ENCODE results near the gene ATN1. TPM values are rescaled to one million over a fixed set of nuclear protein-coding genes. Genes with fewer than 3 reads are reported as not detected.

ATN1 gene
- total RNA-seq, 1 donor from 2014 or later, result 8.9 TPM

DNA sequence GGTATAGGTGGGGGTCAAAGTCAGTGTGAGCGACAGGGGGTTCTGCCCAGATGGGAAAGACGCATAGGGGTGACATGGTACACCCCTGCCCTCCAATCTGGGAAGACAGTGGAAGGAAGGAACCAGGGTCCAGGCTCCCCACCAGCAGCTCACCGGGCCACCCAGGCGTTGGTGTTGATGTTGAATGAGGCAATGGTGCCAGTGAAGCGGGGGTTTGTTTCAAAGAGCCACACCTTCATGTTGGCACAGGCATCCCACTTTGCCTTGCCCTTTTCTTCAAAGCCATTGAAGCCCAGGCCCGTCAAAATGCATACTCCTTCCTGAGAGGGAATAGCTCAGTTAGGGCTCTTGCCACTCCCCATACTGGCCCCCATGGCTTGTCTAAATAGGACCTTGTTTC is 50.4 kb downstream of the ATN1 start:
- DNase-seq (ENCODE audit: low spot score), result no peak
- Histone ChIP-seq H3K36me3 (no peaks in the 10 kb centered on the region), H3K4me2 (no peak overlapping the region), H4K20me1 (ENCODE audit: low read depth) (no peaks in the 10 kb centered on the region), H3K9me3 (ENCODE audit: low read depth) (no peaks in the 10 kb centered on the region), H3K79me2 (ENCODE audit: low read depth) (peaks cover 6% of the 10 kb centered on the region), H3F3A (ENCODE audit: low read depth) (peaks cover 12% of the 10 kb centered on the region), H3K27me3 (no peaks in the 10 kb centered on the region), H3K27ac (no peak overlapping the region), H3K4me1 (no peaks in the 10 kb centered on the region), H3K9ac (no peak overlapping the region), H2AFZ (replicated peaks) (no peak overlapping the region), H3K4me3 (no peak overlapping the region)
- Mint-ChIP-seq H3K4me1 (no peaks in the 10 kb centered on the region), H3K27ac (no peak overlapping the region), H3K9me3 (no peaks in the 10 kb centered on the region), H3K4me3 (no peak overlapping the region), H3K27me3 (ENCODE audit: insufficient read depth, low read depth) (peaks cover 8% of the 10 kb centered on the region), H3K36me3 (peaks cover 14% of the 10 kb centered on the region)
- TF ChIP-seq, protein P1, sequence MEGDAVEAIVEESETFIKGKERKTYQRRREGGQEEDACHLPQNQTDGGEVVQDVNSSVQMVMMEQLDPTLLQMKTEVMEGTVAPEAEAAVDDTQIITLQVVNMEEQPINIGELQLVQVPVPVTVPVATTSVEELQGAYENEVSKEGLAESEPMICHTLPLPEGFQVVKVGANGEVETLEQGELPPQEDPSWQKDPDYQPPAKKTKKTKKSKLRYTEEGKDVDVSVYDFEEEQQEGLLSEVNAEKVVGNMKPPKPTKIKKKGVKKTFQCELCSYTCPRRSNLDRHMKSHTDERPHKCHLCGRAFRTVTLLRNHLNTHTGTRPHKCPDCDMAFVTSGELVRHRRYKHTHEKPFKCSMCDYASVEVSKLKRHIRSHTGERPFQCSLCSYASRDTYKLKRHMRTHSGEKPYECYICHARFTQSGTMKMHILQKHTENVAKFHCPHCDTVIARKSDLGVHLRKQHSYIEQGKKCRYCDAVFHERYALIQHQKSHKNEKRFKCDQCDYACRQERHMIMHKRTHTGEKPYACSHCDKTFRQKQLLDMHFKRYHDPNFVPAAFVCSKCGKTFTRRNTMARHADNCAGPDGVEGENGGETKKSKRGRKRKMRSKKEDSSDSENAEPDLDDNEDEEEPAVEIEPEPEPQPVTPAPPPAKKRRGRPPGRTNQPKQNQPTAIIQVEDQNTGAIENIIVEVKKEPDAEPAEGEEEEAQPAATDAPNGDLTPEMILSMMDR (IDR thresholded peaks at IDR 0.05), result no peak
- no peak for TF ChIP-seq EZH2 (IDR thresholded peaks at IDR 0.05)
- TF ChIP-seq EZH2phosphoT487 (IDR thresholded peaks at IDR 0.05), result no peak

DNA sequence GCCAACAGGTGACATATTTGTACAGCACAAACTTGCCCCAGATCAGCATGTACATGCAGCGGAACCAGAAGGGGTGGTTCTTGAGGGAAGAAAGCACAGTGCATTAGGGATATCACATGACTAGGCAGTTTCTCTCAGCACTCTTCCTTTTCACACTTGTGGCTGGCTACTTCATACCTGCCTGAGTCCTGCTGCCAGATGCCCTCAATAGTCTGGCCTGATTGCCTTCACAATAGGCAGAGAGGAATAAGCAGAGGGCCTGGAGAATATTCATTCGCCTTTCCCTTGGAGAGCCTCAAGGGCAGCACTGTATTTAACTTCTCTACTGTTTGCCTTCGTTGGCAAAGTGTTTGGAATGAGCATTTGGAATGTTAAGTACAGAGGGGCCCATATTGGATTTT is 50.9 kb downstream of the ATN1 start:
- H3K79me2 ChIP-seq (ENCODE audit: low read depth), result peaks cover 2% of the 10 kb centered on the region
- peaks cover 12% of the 10 kb centered on the region for H3F3A ChIP-seq (ENCODE audit: low read depth)
- H3K4me1 Mint-ChIP-seq, result no peaks in the 10 kb centered on the region
- no peaks in the 10 kb centered on the region for H4K20me1 ChIP-seq (ENCODE audit: low read depth)
- no peak overlapping the region for H3K4me3 Mint-ChIP-seq
- no peak overlapping the region for H3K27ac Mint-ChIP-seq
- no peak overlapping the region for H3K4me3 ChIP-seq
- H3K27ac ChIP-seq, result no peak overlapping the region
- no peaks in the 10 kb centered on the region for H3K4me1 ChIP-seq
- TF ChIP-seq EZH2 (IDR thresholded peaks at IDR 0.05), result no peak
- TF ChIP-seq, protein P1 (IDR thresholded peaks at IDR 0.05), result no peak
- TF ChIP-seq EZH2phosphoT487 (IDR thresholded peaks at IDR 0.05), result no peak
- H3K4me2 ChIP-seq, result no peak overlapping the region
- H3K27me3 ChIP-seq, result no peaks in the 10 kb centered on the region
- H2AFZ ChIP-seq (replicated peaks), result no peak overlapping the region
- peaks cover 17% of the 10 kb centered on the region for H3K36me3 Mint-ChIP-seq
- H3K36me3 ChIP-seq, result no peaks in the 10 kb centered on the region
- H3K27me3 Mint-ChIP-seq (ENCODE audit: insufficient read depth, low read depth), result peaks cover 8% of the 10 kb centered on the region
- no peak for DNase-seq (ENCODE audit: low spot score)
- no peaks in the 10 kb centered on the region for H3K9me3 ChIP-seq (ENCODE audit: low read depth)
- no peak overlapping the region for H3K9ac ChIP-seq
- no peaks in the 10 kb centered on the region for H3K9me3 Mint-ChIP-seq

DNA sequence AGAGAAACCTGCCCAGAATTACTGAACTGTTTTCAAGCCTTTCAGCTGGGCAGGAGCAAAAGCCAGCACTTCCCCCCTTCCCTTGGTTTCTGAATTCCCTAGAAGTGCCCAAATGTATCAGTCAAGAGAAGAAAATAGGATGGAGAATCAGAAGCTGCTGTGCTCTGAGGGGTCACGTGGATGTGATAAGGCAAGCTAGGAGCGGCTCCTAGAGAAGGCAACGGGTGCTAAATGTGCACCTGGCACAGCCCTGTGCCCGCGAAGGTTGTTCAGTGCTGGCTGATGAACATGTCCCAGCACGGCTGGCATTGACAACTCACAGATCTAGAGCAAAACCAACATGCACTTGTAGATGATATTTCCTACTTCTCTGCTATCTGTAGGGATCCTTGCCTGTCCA is 51.3 kb downstream of the ATN1 start:
- H4K20me1 ChIP-seq (ENCODE audit: low read depth), result no peaks in the 10 kb centered on the region
- Mint-ChIP-seq H3K9me3 (no peaks in the 10 kb centered on the region), H3K27me3 (ENCODE audit: insufficient read depth, low read depth) (peaks cover 6% of the 10 kb centered on the region), H3K4me1 (no peaks in the 10 kb centered on the region), H3K27ac (no peak overlapping the region), H3K4me3 (no peak overlapping the region), H3K36me3 (peaks cover 17% of the 10 kb centered on the region)
- no peak overlapping the region for H3K4me2 ChIP-seq
- H3K79me2 ChIP-seq (ENCODE audit: low read depth), result no peaks in the 10 kb centered on the region
- no peak for TF ChIP-seq EZH2phosphoT487 (IDR thresholded peaks at IDR 0.05)
- TF ChIP-seq, protein P1 (IDR thresholded peaks at IDR 0.05), result no peak
- TF ChIP-seq EZH2 (IDR thresholded peaks at IDR 0.05), result no peak
- DNase-seq (ENCODE audit: low spot score), result no peak
- no peaks in the 10 kb centered on the region for H3K27me3 ChIP-seq
- H3K9ac ChIP-seq, result no peak overlapping the region
- peaks cover 12% of the 10 kb centered on the region for H3F3A ChIP-seq (ENCODE audit: low read depth)
- no peak overlapping the region for H3K4me3 ChIP-seq
- H3K27ac ChIP-seq, result no peak overlapping the region
- H3K9me3 ChIP-seq (ENCODE audit: low read depth), result no peaks in the 10 kb centered on the region
- no peak overlapping the region for H2AFZ ChIP-seq (replicated peaks)
- H3K36me3 ChIP-seq, result no peaks in the 10 kb centered on the region
- no peaks in the 10 kb centered on the region for H3K4me1 ChIP-seq

Measured in neural progenitor cell (in vitro differentiated cells).